HepG2 (cell line): Measurements from ENCODE around the gene HIGD1A. TPM values are rescaled to one million over a fixed set of nuclear protein-coding genes. Genes with fewer than 3 reads are reported as not detected.

ENCODE experiments used
- CERS6 ChIP-seq: sonication (generic); formaldehyde crosslinking; IDR thresholded peaks from 2 replicates; pipeline ENCODE4 v1.5.0; 2020; ENCODE audit warnings: missing genetic modification reagents
- FLYWCH1 ChIP-seq: sonication (generic); formaldehyde crosslinking; IDR thresholded peaks from 2 replicates; pipeline ENCODE4 v1.8.1; 2023; ENCODE audit warnings: mild to moderate bottlenecking, missing genetic modification reagents
- HNRNPLL ChIP-seq: fragments of 200-400 bp; formaldehyde crosslinking; IDR thresholded peaks from 2 replicates; pipeline ENCODE4 v1.6.1; 2017; ENCODE audit warnings: mild to moderate bottlenecking, low read depth, low read length; ENCODE audit not compliant: poor library complexity, severe bottlenecking
- KAT2B ChIP-seq: fragments of 150-350 bp; IDR thresholded peaks from 2 replicates; pipeline ENCODE4 v1.6.1; 2014; ENCODE audit warnings: low read depth, low read length, borderline replicate concordance
- NR2F1 ChIP-seq, 2 experiments: fragments of 450-650 bp in 1 of 2; formaldehyde crosslinking in 1 of 2; IDR thresholded peaks; 2 replicates each; pipeline versions ENCODE4 v1.5.0 to v1.6.1; 2016 to 2020; ENCODE audit warnings: mild to moderate bottlenecking in 1 of 2, missing compliant biosample characterization in 1 of 2, missing genetic modification reagents in 1 of 2, moderate library complexity in 1 of 2
- PBX2 ChIP-seq: IDR thresholded peaks from 2 replicates; pipeline ENCODE4 v1.6.1; 2016; ENCODE audit warnings: control low read depth
- PPARG ChIP-seq: conservative IDR thresholded peaks from 2 replicates; pipeline ENCODE4 v1.6.1; 2016; ENCODE audit warnings: missing biosample characterization, missing genetic modification reagents
- SIN3A ChIP-seq: IDR thresholded peaks from 2 replicates; pipeline ENCODE4 v1.6.1; 2011; ENCODE audit warnings: low read depth, mild to moderate bottlenecking, control low read depth, low read length, borderline replicate concordance
- STAG1 ChIP-seq: sonication (generic); formaldehyde crosslinking; IDR thresholded peaks from 2 replicates; pipeline ENCODE4 v1.4.0; 2020; ENCODE audit warnings: missing genetic modification reagents
- TBX3 ChIP-seq: fragments of 450-650 bp; IDR thresholded peaks from 2 replicates; pipeline ENCODE4 v1.6.1; 2017; ENCODE audit warnings: antibody characterized with exemption, mild to moderate bottlenecking, inconsistent platforms, borderline replicate concordance
- THAP9 ChIP-seq: sonication (generic); formaldehyde crosslinking; IDR thresholded peaks from 2 replicates; pipeline ENCODE4; 2020; ENCODE audit warnings: missing genetic modification reagents, mild to moderate bottlenecking, borderline replicate concordance
- ZBTB20 ChIP-seq: sonication (generic); formaldehyde crosslinking; IDR thresholded peaks from 2 replicates; pipeline ENCODE4 v1.8.1; 2023; ENCODE audit warnings: missing genetic modification reagents, low read depth, mild to moderate bottlenecking, borderline replicate concordance
- ZFP36L1 ChIP-seq: sonication (generic); formaldehyde crosslinking; IDR thresholded peaks from 2 replicates; pipeline ENCODE4 v1.8.0; 2022; ENCODE audit warnings: mild to moderate bottlenecking, missing genetic modification reagents, moderate library complexity
- ZKSCAN8 ChIP-seq: IDR thresholded peaks from 2 replicates; pipeline ENCODE4 v1.6.1; 2016; ENCODE audit warnings: borderline replicate concordance, missing genetic modification reagents, missing compliant biosample characterization
- ZNF280B ChIP-seq: sonication (generic); formaldehyde crosslinking; IDR thresholded peaks from 2 replicates; pipeline ENCODE4 v1.5.0; 2020; ENCODE audit warnings: missing genetic modification reagents, mild to moderate bottlenecking, borderline replicate concordance
- ZNF34 ChIP-seq: sonication (generic); formaldehyde crosslinking; IDR thresholded peaks from 2 replicates; pipeline ENCODE4 v1.4.0; 2020; ENCODE audit warnings: mild to moderate bottlenecking, missing genetic modification reagents, borderline replicate concordance
- ZNF614 ChIP-seq: IDR thresholded peaks from 2 replicates; pipeline ENCODE4 v1.6.1; 2018; ENCODE audit warnings: missing biosample characterization, missing genetic modification reagents, inconsistent platforms, borderline replicate concordance
- ZNF670 ChIP-seq: sonication (generic); formaldehyde crosslinking; IDR thresholded peaks from 2 replicates; pipeline ENCODE4 v1.8.0; 2022; ENCODE audit warnings: mild to moderate bottlenecking, missing genetic modification reagents, borderline replicate concordance
- ZNF773 ChIP-seq: sonication (generic); formaldehyde crosslinking; IDR thresholded peaks from 2 replicates; pipeline ENCODE4 v1.4.0; 2020; ENCODE audit warnings: missing genetic modification reagents, borderline replicate concordance
- ZNF788 ChIP-seq: sonication (generic); formaldehyde crosslinking; IDR thresholded peaks from 2 replicates; pipeline ENCODE4 v1.5.0; 2020; ENCODE audit warnings: mild to moderate bottlenecking, missing genetic modification reagents, borderline replicate concordance
- polyA plus RNA-seq, 8 experiments: library from polyadenylated mRNA; depleted of rRNA in 3 of 8; stranded (reverse) in 7 of 8; unstranded in 1 of 8; fragments of >200 nt; fragmentation: Illumina TruSeq in 4 of 8; extraction: Trizol in 4 of 8; gene quantifications; 2 replicates each; pipeline versions ENCODE4 v1.2.1 to v1.2.3, GENCODE V29; 2011 to 2016; ENCODE audit warnings: low read depth in 4 of 8, missing spikeins in 1 of 8, mixed read lengths in 1 of 8; ENCODE audit not compliant: insufficient read depth in 1 of 8
- total RNA-seq, 5 experiments: library from RNA; depleted of rRNA; stranded (reverse); fragments of >200 nt; fragmentation: Illumina TruSeq; extraction: Trizol; gene quantifications; 2 replicates each; pipeline ENCODE4 v1.2.3, GENCODE V29; 2016; ENCODE audit warnings: low read depth in 1 of 5

HIGD1A gene
- total and polyA plus RNA-seq, 2 of the 13 experiments (the other 11 are each of a cell fraction or from before 2014, with no cell fraction given), result 222 to 253 TPM

GRCh38 chr3:42805141-42805821 lies 991 bp upstream of the HIGD1A start (continued):
- TF ChIP-seq FLYWCH1 (no peak), NR2F1 (CRISPR knock-in tag; IDR thresholded peaks at IDR 0.05) (peak; percentile 60 to 86; a peak in 3 of 4 replicates), ZNF280B (no peak), ZKSCAN8 (CRISPR knock-in tag) (no peak), THAP9 (no peak), ZNF670 (CRISPR knock-in tag) (peak; percentile 67; the same call in 1 of the 2 replicates), ZFP36L1 (CRISPR knock-in tag) (peak; percentile 19; the same call in 1 of the 2 replicates), CERS6 (no peak), ZNF788 (peak; percentile 79), ZBTB20 (CRISPR knock-in tag) (peak; percentile 79; the same call in 1 of the 2 replicates), PBX2 (CRISPR knock-in tag) (no peak), ZNF614 (no peak), STAG1 (CRISPR knock-in tag) (no peak), ZNF773 (CRISPR knock-in tag) (no peak), ZNF34 (CRISPR knock-in tag) (no peak), SIN3A (peak; percentile 81; the same call in 1 of the 2 replicates), KAT2B (no peak), TBX3 (0 out of 2 replicates have a peak, but pooled peaks have one; percentile 12), PPARG (peak; percentile 42; the same call in 1 of the 2 replicates), HNRNPLL (no peak)
